AG09319 (cell line): ENCODE measurements around the gene C5orf15.
"Not testable (repeated sequence)": the region's sequence is repeated elsewhere in the genome, so short reads cannot be mapped to it uniquely, and the experiment has no call there.

ENCODE experiments used
- DNase-seq: peaks from one replicate; pipeline ENCODE4 v3.0.0-alpha.2; 2010; ENCODE audit warnings: low read depth; ENCODE audit errors: extremely low read depth
- CTCF ChIP-seq: IDR thresholded peaks from 2 replicates; pipeline ENCODE4 v1.5.1; 2011; ENCODE audit warnings: low read depth, mild to moderate bottlenecking, inconsistent platforms, low read length, moderate library complexity

The C5orf15 gene

GRCh38 chr5:133939668-133940067 is 28.8 kb downstream of the C5orf15 start:
- DNase-seq = no peak
- TF ChIP-seq CTCF = no peak

GRCh38 chr5:133938929-133939328 is 29.5 kb downstream of the C5orf15 start:
- TF ChIP-seq CTCF = no peak
- no peak for DNase-seq

- TF ChIP-seq CTCF = no peak
- DNase-seq = no peak
Observed at GRCh38 chr5:133938039-133938821, 30.2 kb downstream of the C5orf15 start.

GRCh38 chr5:133937628-133938027 is 30.8 kb downstream of the C5orf15 start:
- DNase-seq = not testable (repeated sequence)

GRCh38 chr5:133936651-133937015 is 31.8 kb downstream of the C5orf15 start:
- no peak for TF ChIP-seq CTCF
- no peak for DNase-seq

- DNase-seq = not testable (repeated sequence)
Observed at GRCh38 chr5:133935991-133936650, 32.3 kb downstream of the C5orf15 start.

- DNase-seq = no peak
- no peak for TF ChIP-seq CTCF
Observed at GRCh38 chr5:133935667-133935940, 32.8 kb downstream of the C5orf15 start.

GRCh38 chr5:133934822-133935666 is 33.4 kb downstream of the C5orf15 start:
- no peak for DNase-seq
- TF ChIP-seq CTCF = no peak
